Neural cell (in vitro differentiated cells): Measurements from ENCODE around the gene GPR141.

Experiments
- CTCF ChIP-seq: fragments of 450-650 bp; IDR thresholded peaks from 2 replicates; pipeline ENCODE4 v1.5.1; 2014; ENCODE audit warnings: antibody characterized with exemption, mild to moderate bottlenecking, moderate library complexity; ENCODE audit not compliant: poor library complexity, severe bottlenecking
- EP300 ChIP-seq: fragments of 450-650 bp; conservative IDR thresholded peaks from 2 replicates; pipeline ENCODE4 v1.6.1; 2014; ENCODE audit warnings: antibody characterized with exemption, mild to moderate bottlenecking, moderate library complexity; ENCODE audit not compliant: poor library complexity, severe bottlenecking

- TF ChIP-seq CTCF (no peak), EP300 (no peak)
Measured at GRCh38 chr7:37656913-37657530, 26.5 kb upstream of the GPR141 start.
